Thymus (tissue), 11 donors: ENCODE measurements around the gene TEX2. TPM values are rescaled to one million over a fixed set of nuclear protein-coding genes. Genes with fewer than 3 reads are reported as not detected.

ENCODE experiments used
- DNase-seq, 9 donors: peaks; one replicate each; pipeline ENCODE4 v3.0.0-alpha.2; 2013; ENCODE audit warnings: low spot score in 9 of 9, low read depth in 6 of 9, missing footprints in 1 of 9
- H3K27ac ChIP-seq, 2 donors: one replicate each; pipeline ENCODE4 v1.5.1; 2013; ENCODE audit warnings: control low read depth in 1 of 2, low read depth in 1 of 2, low read length in 1 of 2, mild to moderate bottlenecking in 1 of 2, moderate library complexity in 1 of 2
- H3K27me3 ChIP-seq, 2 donors: one replicate each; pipeline ENCODE4 v1.5.1; 2013; ENCODE audit warnings: low read length in 1 of 2; ENCODE audit not compliant: control insufficient read depth in 2 of 2, insufficient read depth in 1 of 2
- H3K36me3 ChIP-seq, 2 donors: one replicate each; pipeline ENCODE4 v1.5.1; 2013; ENCODE audit warnings: low read length in 1 of 2, mild to moderate bottlenecking in 1 of 2, moderate library complexity in 1 of 2; ENCODE audit not compliant: control insufficient read depth in 2 of 2, insufficient read depth in 2 of 2
- H3K4me1 ChIP-seq, 2 donors: one replicate each; pipeline ENCODE4 v1.5.1; 2013; ENCODE audit warnings: low read length in 2 of 2; ENCODE audit not compliant: control insufficient read depth in 2 of 2, insufficient read depth in 2 of 2
- H3K4me3 ChIP-seq, 2 donors: one replicate each; pipeline ENCODE4 v1.5.1; 2013; ENCODE audit warnings: low read length in 2 of 2, control low read depth in 1 of 2, mild to moderate bottlenecking in 1 of 2
- H3K9me3 ChIP-seq, 2 donors: one replicate each; pipeline ENCODE4 v1.5.1; 2013; ENCODE audit warnings: low read length in 1 of 2, mild to moderate bottlenecking in 1 of 2; ENCODE audit not compliant: control insufficient read depth in 2 of 2, insufficient read depth in 1 of 2
- WGBS: extraction: QIAGEN DNeasy Blood & Tissue Kit; methylation state at CpG from one replicate; pipeline ENCODE4 v1.1.7; 2013; 5-methylcytosine and 5-hydroxymethylcytosine counted together
- polyA plus RNA-seq: library from polyadenylated mRNA; stranded (reverse); fragments of 200-250 nt; gene quantifications from one replicate; pipeline ENCODE4 v1.2.3, GENCODE V29; 2013
- total RNA-seq: library from RNA; stranded (reverse); fragments of 120-200 nt; gene quantifications from one replicate; pipeline ENCODE4 v1.2.4, GENCODE V29; 2013
- donor health status: healthy.

TEX2 gene
- total and polyA plus RNA-seq, 2 donors: 8.0 to 8.7 TPM

GRCh38 chr17:64150237-64151015, 112.6 kb downstream of the TEX2 start:
- 97% methylated on average over 5 of the region's 5 CpGs for WGBS
- no peak for DNase-seq
- no peak overlapping the region for H3K27ac ChIP-seq
- no peak overlapping the region for H3K4me3 ChIP-seq
- no peaks in the 10 kb centered on the region for H3K9me3 ChIP-seq
- no peaks in the 10 kb centered on the region for H3K27me3 ChIP-seq
- peaks cover 12 to 52% of the 10 kb centered on the region in 2 donors for H3K36me3 ChIP-seq
- H3K4me1 ChIP-seq: peaks cover 7 to 14% of the 10 kb centered on the region in 2 donors

GRCh38 chr17:64149196-64149595, 113.9 kb downstream of the TEX2 start:
- peaks cover 9 to 17% of the 10 kb centered on the region in 2 donors for H3K4me1 ChIP-seq
- no peaks in the 10 kb centered on the region for H3K27me3 ChIP-seq
- WGBS: 98% methylated on average over 6 of the region's 6 CpGs
- H3K36me3 ChIP-seq: peaks cover 12 to 52% of the 10 kb centered on the region in 2 donors
- H3K9me3 ChIP-seq: no peaks in the 10 kb centered on the region
- H3K27ac ChIP-seq: no peak overlapping the region
- no peak for DNase-seq
- no peak overlapping the region for H3K4me3 ChIP-seq

DNA sequence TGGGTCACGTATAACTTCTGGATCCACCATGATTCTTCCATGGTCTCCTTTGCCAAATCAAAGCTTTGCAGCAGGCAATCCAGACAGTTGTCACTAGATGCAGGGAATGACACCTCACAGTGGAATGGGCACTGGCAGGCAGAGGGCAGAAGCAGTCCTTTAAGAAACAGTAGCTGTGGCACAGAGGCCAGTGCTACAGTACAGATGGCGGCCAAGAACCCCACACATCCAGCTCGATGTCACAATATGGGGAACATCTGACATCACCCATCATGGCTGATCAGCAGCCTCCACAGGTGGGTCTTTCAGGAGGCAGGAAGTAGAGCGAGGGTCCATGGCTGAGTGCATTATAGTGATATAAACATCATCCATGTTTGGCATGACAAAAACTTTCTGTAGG, 114.4 kb downstream of the TEX2 start:
- DNase-seq: no peak
- peaks cover 9 to 17% of the 10 kb centered on the region in 2 donors for H3K4me1 ChIP-seq
- peaks cover 12 to 49% of the 10 kb centered on the region in 2 donors for H3K36me3 ChIP-seq

GRCh38 chr17:64148017-64148631, 114.9 kb downstream of the TEX2 start:
- Histone ChIP-seq H3K27me3 (no peaks in the 10 kb centered on the region), H3K27ac (no peak overlapping the region), H3K4me1 (peaks cover 9 to 17% of the 10 kb centered on the region in 2 donors), H3K4me3 (no peak overlapping the region), H3K36me3 (peaks cover 12 to 43% of the 10 kb centered on the region in 2 donors), H3K9me3 (no peaks in the 10 kb centered on the region)
- no peak for DNase-seq
- WGBS: 94% methylated on average over 8 of the region's 8 CpGs

More for the DNA sequence above, 114.4 kb downstream of the TEX2 start:
- Histone ChIP-seq H3K9me3 (no peaks in the 10 kb centered on the region), H3K4me3 (no peak overlapping the region), H3K27ac (no peak overlapping the region), H3K27me3 (no peaks in the 10 kb centered on the region)
- 96% methylated on average over 4 of the region's 4 CpGs for WGBS

DNA sequence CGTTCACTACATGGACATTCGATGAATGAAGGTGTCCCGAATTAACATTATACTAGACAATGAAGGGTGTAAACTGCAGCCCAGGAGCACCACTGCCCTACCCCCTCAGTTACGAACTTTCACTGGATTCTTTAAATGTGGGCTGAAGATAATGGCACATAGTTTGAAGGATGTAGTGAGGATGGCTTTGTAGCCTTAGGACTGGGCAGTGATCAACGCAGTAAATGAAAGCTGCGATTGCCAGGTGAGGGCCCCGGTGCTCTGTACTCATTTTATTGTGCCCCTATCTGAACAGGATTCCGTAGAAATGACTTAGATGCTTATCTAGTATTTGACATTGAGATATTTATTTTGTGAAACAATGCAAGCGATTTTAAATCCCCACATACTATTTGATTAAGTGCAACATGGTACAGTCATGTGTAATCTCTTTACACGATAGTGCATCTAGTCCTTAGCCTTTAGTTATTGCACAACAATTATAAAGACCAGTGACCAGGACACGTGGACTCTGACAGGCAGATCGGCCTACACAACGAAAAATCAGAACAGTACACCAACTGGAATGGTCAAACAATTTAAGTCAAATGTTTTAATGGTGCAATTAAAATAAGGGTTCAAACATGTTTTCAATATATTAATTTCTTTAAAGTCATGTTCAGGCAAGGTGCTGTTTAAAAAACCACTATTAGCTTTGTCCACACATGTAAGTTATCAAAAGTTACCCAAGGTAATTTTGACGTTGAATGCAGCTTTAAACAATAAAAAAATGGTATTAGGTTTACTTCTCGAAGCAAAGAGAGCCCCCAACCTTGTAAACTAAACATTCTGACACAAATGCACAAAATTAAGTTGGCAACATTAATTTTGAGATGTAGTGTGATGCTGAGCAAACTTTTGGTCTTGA, 115.7 kb downstream of the TEX2 start:
- H3K4me1 ChIP-seq: peaks cover 9 to 17% of the 10 kb centered on the region in 2 donors
- H3K36me3 ChIP-seq: peaks cover 11 to 36% of the 10 kb centered on the region in 2 donors
- H3K27ac ChIP-seq: peak overlapping the region; percentile 91 to 94
- no peaks in the 10 kb centered on the region for H3K27me3 ChIP-seq
- WGBS: 56% methylated on average over 15 of the region's 15 CpGs
- no peak for DNase-seq
- peak overlapping the region; percentile 62 to 79 for H3K4me3 ChIP-seq
- no peaks in the 10 kb centered on the region for H3K9me3 ChIP-seq

GRCh38 chr17:64146418-64147109, 116.5 kb downstream of the TEX2 start:
- peaks cover 9 to 17% of the 10 kb centered on the region in 2 donors for H3K4me1 ChIP-seq
- H3K9me3 ChIP-seq: no peaks in the 10 kb centered on the region
- H3K36me3 ChIP-seq: peaks cover 9 to 30% of the 10 kb centered on the region in 2 donors
- peak overlapping the region; percentile 62 to 79 for H3K4me3 ChIP-seq
- H3K27me3 ChIP-seq: no peaks in the 10 kb centered on the region
- peak overlapping the region; percentile 91 to 94 for H3K27ac ChIP-seq
- DNase-seq: peak in 7 of 9 donors; percentile 9 to 72 (median 35)
- 2% methylated on average over 34 of the region's 34 CpGs for WGBS

DNA sequence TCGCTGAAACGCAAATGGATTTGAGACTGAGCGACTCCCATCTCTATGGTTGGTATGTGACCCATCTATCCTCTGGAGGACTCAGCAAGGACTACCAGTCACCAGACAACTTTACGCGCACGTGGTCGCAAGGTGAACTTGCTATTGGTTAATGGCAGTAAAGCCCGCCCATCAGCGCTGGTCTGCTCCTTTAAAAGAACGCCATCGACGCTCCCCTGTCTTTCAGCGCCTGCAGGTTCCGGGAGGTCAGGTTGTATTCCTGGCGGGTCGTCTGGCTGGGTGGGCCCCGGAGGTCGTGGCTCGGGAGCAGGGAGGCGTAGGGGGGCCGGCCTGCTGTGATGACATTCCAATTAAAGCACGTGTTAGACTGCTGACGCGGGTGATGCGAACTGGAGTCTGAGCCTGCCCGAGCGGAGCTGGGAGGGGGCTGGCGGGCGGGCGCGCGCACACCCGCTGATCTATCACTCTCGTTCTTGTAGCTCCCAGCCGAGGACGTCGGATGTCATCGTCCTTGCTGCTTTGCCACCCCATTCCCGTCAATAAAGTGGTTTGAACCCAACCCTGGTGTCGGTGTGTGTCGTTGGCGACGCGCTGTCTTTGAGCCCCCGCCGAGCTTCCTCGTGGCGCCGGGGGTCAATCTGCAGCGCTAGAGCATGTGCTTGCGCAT, 117.2 kb downstream of the TEX2 start:
- Histone ChIP-seq H3K4me3 (peak overlapping the region; percentile 62 to 79), H3K27me3 (no peaks in the 10 kb centered on the region), H3K9me3 (no peaks in the 10 kb centered on the region), H3K4me1 (peaks cover 9 to 17% of the 10 kb centered on the region in 2 donors), H3K27ac (peak overlapping the region; percentile 91 to 96), H3K36me3 (peaks cover 9 to 26% of the 10 kb centered on the region in 2 donors)
- peak; percentile 96 to 99 (median 98) for DNase-seq
- WGBS: under 1% methylated on average over 51 of the region's 51 CpGs

GRCh38 chr17:64145375-64145750, 117.7 kb downstream of the TEX2 start:
- Histone ChIP-seq H3K4me3 (peak overlapping the region; percentile 62 to 79), H3K4me1 (peaks cover 9 to 17% of the 10 kb centered on the region in 2 donors), H3K36me3 (peaks cover 9 to 21% of the 10 kb centered on the region in 2 donors), H3K27ac (peak overlapping the region; percentile 91 to 96), H3K9me3 (no peaks in the 10 kb centered on the region), H3K27me3 (no peaks in the 10 kb centered on the region)
- under 1% methylated on average over 15 of the region's 15 CpGs for WGBS
- no peak for DNase-seq
